T-helper 2 cell treated with Interferon-gamma antibody and Interleukin-4, amounts not matched to agents 100 ng/mL and 5 ng/mL, for 36 hours (primary cell): ENCODE measurements around the gene CABLES1. TPM values are rescaled to one million over a fixed set of nuclear protein-coding genes. Genes with fewer than 3 reads are reported as not detected.
"Not testable (repeated sequence)": the region's sequence is repeated elsewhere in the genome, so short reads cannot be mapped to it uniquely, and the experiment has no call there.

Experiments used
- intact Hi-C: fragments of 100-400 bp; cut with micrococcal nuclease; formaldehyde crosslinking; loops from one replicate; pipeline ENCODE4 v1.15.1; 2023
- total RNA-seq: library from RNA; stranded (reverse); gene quantifications from 2 replicates; pipeline ENCODE4 v1.2.3, GENCODE V29; 2022

CABLES1 gene, protein sequence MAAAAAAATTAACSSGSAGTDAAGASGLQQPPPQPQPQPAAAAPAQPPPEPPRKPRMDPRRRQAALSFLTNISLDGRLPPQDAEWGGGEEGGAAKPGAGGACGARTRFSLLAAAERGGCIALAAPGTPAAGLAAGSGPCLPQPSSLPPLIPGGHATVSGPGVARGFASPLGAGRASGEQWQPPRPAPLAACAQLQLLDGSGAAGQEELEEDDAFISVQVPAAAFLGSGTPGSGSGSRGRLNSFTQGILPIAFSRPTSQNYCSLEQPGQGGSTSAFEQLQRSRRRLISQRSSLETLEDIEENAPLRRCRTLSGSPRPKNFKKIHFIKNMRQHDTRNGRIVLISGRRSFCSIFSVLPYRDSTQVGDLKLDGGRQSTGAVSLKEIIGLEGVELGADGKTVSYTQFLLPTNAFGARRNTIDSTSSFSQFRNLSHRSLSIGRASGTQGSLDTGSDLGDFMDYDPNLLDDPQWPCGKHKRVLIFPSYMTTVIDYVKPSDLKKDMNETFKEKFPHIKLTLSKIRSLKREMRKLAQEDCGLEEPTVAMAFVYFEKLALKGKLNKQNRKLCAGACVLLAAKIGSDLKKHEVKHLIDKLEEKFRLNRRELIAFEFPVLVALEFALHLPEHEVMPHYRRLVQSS
- 9.7 and 11.9 TPM in 2 replicates for total RNA-seq

DNA sequence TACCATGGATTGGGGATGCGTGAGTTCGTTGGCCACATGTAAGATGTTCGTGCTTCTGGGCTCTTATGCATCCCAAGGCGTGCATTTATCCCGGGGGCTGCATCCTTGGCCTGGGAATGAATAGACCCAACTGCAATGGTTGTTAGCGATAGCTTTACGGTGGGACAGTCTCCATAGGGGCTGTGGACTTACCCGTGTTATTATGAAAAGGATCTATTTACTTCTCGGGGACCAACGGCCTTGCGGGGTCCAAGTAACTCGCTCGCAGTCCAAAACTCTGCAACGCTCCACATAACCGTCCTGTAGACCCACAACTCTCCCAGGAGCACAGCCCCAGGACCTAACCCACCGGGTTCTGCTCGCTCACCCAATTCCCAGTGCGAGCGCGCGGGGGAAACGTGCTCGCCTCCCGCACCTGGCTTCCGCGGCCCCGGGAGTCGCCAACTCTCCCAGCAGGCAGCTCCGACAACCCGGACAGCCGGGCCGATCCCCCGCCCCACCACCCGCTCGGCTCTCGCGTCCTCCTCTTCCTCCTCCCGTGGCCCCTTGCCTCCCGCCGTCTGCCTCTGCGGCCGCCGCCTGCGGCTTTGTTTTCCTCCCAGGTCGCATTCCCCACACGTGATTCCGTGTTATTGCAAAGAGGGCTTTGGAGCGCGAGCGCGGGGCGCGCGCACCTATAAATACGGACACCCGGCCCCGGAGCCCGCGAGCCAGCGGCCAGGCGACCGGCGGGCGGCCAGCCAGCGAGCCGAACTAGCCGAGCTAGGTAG is at the start of gene CABLES1:
CABLES1 (plus strand) TSS at position 706 of the 770 bp plus-strand sequence. CDS start 278 bp downstream, outside the sequence.
- intact Hi-C loops = loop anchor here (1.0 to 5.0 kb wide), 5 partner anchors 63 to 367 kb away; partner anchors contain the start of genes RBBP8 and RMC1

DNA sequence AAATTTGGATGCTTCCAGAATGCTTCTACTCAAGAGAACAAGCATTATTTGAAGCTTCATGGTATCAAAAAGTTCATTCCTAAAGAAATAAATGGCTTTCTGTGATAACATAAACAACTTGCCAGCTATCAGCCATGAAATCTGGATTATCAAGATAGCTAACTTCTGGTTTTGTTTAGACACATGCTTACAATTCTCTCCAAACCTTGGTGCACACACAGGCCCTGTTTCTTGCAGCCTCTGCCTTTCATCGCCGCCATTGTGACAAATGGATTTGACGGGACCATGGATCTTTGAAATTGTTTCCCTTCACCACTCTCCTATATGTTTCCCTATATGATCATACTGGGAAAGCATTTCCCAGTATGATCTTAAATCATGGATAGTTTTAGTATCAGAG is 47.9 kb upstream of the CABLES1 start:
- intact Hi-C loops = loop anchor here (5.0 kb wide), 1 partner anchor 40 kb away; no protein-coding TSS in a partner anchor

DNA sequence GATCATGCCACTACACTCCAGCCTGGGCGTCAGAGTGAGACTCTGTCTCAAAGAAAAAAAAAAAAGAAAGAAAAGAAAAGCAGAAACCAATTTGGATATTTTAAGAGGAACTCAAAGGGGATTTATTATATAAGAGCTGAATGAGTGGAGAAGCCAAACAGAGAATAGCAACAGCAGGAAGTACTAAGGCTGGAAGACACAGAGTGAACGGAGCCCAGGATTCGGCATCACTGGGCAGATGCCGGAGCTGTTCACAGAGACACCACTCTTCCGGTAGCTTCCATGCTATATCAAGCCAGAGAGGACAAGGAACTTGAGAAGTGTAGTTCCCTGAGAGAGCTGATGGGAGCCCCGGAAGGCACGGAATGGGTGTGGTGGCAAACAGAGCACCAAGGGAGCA is 47.0 kb upstream of the CABLES1 start:
- intact Hi-C loops = loop anchor here (5.0 kb wide), 1 partner anchor 41 kb away; no protein-coding TSS in a partner anchor

DNA sequence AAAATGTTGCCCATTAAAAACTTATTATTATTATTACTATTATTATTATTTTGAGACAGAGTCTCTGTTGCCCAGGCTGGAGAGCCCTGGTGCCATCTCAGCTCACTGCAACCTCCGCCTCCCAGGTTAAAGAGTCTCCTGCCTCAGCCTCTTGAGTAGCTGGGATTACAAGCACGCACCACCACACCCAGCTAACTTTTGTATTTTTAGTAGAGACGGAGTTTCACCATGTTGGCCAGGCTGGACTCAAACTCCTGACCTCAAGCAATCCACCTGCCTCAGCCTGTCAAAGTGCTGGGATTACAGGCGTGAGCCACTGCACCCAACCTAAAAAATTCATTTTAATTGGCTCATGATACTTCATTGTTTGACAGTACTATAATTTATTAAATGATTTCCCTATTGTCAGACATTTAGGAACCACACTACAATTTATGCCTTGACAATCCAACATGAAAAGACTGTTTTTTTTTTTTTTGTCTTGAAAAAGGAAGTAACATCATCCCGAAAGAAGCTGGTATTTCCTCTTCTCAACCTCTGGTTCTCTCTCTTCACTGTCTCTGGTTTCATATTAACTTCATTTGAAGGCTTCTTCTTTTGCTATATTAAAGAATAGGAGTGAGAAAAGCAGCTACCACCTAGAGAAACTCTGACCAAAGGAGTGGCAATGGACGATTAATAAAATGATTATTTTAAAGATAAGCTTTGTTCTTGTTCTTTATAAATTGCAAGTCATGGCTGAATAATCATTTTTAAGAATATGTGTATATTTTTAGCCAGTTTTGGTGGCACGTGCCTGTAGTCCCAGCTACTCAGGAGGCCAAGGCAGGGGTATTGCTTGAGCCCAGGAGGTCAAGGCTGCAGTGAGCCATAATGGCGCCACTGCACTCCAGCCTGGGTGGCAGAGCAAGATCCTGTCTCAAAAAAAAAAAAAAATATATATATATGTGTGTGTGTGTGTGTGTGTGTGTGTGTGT is 44.0 kb upstream of the CABLES1 start:
- intact Hi-C loops = not testable (repeated sequence)

DNA sequence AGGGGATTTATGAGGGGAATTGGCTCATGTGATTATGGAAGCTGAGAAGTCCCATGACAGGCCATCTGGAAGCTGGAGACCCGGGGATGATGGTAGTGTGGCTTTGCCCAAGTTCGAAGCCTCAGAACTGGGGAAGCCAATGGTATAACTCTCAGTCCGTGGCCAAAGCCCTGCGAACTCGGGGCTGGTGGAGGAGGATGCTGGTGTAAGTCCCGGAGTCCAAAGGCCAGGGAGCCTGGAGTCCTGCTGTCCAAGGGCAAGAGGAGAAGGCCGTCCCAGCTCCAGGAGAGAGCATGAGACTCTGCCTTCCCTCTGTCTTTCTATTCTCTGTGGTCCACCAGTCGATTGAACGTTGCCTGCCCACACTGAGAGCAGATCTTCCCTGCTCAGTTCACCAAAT is 43.2 kb upstream of the CABLES1 start:
- intact Hi-C loops = no loop called here

DNA sequence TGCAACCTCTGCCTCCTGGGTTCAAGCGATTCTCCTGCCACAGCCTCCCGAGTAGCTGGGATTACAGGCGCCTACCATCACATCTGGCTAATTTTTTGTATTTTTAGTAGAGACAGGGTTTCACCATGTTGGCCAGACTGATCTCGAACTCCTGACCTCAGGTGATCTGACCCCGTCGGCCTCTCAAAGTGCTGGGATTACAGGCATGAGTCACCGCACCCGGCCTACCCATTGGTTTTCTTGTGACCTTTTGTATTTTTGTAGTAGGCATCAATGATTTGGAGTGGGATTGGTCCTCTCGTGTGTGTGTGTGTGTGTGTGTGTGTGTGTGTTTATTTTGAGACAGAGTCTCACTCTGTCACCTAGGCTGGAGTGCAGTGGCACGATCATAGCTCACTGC is 42.2 kb upstream of the CABLES1 start:
- intact Hi-C loops = not testable (repeated sequence)

DNA sequence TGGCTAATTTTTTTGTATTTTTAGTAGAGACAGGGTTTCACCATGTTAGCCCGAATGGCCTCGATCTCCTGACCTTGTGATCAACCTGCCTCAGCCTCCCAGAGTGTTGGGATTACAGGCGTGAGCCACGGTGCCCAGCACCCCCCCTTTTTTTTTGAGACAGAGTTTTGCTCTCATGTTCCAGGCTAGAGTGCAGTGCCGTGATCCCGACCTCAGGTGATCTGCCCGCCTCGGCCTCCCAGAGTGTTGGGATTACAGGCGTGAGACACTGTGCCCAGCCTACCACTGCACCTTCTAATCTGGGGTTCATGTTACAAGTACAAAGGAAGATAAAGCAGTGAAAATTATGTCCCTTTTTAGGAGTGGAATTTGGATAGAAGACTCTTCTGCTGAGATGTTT is 41.5 kb upstream of the CABLES1 start:
- intact Hi-C loops = no loop called here

DNA sequence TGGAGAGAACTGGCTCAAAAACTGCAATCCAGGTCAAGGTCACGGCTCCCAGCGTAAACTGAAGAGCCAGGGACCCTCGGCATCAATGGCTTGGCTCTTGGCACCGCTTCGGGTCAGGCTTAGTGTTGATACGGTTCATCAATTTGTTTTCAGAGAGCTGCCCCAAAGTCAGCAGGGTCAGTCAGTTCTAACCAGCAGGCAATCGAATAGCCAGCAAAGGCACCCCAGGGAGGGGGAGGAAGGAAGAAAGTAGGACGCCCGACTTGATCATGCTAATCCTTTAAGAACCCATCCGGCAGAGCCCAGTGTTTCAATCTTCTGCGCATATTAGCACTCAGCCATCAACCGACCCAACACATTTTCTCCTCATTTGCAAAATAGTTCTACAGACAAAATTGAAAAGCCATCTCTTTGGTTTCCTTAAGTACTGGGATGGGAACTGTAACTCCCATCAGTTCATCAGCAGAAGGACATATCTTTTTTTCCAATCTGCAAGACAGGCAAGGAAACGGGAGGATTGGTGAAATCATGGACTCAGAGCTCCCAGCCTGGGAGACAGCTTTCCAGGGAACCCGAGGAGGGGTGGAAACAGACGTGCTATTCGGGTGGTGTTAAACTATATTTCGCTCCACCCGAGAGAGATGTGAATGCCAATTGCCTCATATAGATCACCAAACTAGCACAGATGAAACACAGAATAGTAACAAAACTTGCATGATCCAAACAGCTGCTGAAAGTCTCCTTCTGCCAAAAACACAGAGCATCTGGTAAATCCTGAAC is 40.7 kb upstream of the CABLES1 start:
- intact Hi-C loops = no loop called here

DNA sequence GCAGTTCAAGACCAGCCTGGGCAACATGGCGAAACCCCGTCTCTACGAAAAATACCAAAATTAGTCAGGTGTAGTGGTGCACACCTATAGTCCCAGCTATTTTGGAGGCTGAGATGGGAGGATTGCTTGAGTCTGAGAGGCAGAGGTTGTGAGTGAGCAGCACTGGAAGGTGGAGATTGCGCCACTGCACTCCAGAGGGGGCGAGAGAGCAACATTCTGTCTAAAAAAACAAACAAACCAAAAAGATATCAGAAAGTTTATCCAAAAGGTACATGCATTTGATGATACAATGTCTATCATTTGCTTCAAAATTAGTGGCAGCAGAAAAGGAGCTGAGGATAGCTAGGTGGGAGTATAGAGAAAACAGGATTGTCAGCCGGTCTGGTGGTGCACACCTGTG is 39.8 kb upstream of the CABLES1 start:
- intact Hi-C loops = no loop called here

DNA sequence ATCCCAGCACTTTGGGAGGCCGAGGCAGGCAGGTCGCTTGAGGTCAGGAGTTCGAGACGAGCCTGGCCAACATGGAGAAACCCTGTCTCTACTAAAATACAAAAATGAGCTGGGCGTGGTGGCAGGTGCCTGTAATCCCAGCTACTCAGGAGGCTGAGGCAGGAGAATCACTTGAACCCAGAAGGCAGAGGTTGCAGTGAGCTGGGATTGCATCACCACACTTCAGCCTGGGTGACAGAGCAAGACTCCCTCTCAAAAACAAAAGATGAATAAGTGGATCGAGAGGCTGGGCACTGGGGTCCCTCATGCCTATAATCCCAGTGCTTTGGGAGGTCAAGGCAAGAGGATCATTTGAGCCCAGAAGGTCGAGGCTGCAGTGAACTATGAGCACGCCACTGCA is 38.3 kb upstream of the CABLES1 start:
- intact Hi-C loops = not testable (repeated sequence)

DNA sequence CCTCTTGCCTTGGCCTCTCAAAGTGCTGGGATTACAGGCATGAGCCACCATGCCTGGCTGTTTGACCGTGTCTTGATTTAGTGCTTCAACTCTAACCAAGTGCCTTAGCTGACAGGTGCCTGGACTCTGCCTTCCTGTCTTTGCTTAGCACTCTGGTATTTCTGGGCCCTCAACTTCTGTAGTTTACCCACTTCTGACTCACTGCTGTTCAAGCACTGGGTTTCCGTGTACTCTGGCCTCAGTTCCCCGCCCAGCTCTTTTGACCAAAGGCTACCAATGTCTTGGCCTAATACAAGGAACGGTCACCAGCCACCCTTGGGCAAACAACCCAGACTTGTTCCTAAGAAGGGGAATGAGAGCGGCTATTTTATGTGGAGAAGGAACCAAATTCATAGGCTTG is 35.7 kb upstream of the CABLES1 start:
- intact Hi-C loops = no loop called here

DNA sequence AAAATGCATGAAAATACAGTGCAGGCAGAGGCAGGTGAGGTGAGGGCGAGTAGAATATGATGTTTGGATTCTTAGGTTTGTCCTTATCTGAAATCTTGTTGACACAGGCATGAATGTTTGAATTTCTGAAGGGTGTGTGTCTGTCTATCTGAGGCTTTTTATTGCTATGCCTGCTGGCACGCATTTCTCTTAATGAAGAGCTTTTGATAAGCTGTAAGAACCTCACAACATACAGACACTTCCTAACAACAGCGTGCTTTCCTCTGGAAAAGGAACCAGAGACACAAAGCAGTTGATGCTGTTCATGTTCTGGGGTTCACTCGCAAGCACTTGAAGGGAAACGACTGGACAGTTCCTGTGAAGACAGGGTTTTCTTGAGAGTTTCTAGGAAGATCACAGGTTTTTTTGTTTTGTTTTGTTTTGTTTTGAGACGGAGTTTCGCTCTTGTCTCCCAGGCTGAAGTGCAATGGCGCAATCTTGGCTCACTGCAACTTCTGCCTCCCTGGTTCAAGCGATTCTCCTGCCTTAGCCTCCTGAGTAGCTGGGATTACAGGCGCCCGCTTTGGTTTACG is 33.3 kb upstream of the CABLES1 start:
- intact Hi-C loops = no loop called here

DNA sequence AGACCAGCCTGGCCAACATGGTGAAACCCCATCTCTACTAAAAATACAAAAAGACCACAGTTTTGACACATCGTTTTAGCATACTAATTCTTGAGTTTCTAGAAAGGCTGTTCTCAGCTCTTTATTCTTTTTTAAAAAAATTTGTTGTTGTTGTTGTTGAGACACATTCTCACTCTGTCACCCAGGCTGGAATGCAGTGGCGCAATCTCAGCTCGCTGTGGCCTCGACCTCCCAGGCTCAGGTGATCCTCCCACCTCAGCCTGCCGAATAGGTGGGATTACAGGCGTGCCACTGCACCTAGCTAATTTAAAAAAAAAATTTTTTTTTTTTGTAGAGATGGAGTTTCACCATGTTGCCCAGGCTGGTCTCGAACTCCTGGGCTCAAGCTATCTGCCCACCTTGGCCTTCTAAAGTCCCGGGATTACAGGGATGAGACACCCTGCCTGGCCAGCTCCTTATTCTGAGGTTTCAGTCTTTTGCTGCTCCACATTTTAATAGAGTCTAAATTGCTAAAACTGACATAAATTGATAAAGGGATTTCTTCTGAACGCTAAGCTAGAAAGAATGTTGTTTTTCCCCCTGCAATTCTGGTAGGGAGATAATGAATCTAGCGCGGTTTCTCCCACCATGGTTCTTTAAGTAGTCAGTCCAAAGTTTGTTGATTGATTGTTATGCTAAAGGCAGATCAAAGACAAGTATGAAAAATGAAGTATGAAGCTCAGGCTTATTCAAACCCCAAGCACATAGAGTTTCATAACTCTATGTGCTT is 32.6 kb upstream of the CABLES1 start:
- intact Hi-C loops = no loop called here

DNA sequence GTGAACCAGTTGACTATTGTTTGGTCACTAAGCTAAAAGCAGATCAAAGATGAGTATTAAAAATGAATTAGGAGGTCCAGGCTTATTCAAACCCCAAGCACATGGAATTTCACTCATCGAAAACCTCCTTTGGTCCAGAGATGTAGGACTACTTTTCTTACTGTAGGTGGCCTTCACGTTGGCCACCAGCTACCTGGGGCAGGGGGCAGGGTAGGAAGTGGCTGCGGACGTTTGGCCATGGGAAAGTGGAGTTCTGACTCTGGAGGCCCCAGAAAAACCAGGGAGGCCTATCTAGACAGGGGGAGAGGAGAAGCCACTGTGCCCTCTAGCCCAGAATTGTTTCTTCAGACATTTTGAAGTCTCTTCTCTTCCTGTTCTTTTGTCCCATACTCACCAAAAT is 31.8 kb upstream of the CABLES1 start:
- intact Hi-C loops = no loop called here

DNA sequence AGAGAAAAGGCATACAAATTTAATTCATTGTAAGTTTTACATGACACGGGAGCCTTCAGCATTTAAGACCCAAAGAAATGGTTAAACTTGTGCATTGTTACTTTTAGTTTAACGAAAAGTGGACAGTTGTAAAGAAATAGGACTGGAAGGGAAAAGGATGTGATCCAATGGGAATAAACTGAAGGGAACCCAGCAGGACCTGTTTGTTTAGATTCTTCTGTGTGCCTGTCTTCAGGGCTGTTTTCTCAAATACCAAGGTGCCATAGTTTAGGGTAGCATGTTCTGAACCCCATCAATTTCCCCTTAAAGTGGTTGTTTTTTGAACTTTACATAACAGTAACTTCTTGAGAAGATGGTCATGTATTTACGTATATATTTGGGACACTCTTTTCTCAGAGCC is 30.3 kb upstream of the CABLES1 start:
- intact Hi-C loops = no loop called here

DNA sequence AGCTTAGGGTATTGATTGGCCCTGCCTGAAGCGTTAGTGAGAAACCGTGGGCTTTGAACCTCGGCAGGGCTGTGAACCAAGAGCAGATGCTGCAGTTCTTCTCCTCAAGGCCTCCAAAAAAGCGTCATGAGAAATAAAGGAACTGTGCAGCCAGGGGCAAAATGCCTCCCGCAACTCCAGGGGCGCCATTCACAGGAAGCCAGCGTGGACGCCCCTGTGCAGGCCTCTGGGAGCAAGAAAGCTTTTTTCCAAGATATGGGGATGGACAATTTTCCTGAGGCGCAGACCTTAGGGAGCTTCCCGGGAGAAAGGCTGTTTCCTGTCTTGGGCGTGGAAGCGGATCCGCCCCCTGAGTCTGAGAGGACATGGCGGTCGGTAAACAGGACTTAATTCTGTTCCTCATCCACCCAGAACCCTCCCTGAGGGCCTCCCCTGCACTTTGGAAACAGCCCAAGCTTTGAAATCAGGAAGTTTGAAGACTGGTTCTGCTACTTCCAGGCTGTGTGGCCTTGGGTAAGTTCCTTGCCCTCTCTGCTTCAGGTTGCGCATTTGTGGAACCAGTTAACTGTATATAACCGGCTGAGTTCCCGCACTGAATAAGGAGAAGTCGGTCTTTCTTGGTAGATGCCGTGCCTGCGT is 29.6 kb upstream of the CABLES1 start:
- intact Hi-C loops = no loop called here

DNA sequence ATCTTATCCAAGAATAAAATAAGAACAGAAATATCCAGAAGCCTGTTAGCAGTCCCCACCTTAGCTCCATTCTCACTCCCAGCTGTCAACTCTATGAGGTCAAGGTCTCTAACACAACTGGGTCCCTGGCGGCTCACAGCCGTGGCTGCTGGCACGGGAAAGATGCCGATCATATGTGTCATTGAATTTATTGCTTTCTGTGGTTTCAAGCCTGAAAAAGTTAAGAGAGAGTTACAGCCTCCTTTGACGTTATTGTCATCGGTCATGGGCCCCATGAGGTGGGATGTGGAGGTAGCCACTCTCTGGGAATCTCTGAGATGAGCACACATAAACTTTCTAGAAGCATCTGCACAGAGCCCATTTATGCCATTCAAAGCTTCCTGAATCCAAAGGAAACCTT is 28.7 kb upstream of the CABLES1 start:
- intact Hi-C loops = no loop called here

DNA sequence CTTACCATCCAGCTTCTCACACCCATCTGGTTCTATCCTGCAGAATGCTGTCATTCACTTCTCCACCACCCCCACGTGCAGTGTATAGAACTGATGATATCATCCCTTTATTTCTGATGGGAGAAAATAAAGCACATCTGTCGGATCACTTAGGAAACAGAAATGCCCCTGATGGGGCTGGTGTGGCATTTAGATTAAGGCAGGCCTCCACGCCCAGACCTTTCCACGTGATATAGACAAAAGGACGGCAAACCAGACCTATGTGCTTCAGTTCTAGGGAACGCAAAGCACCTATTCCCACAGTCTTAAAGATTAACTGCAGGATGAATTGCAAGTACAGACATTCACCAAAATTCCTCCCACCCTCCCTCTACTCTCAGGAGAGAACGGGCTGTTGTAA is 27.6 kb upstream of the CABLES1 start:
- intact Hi-C loops = no loop called here
